H9 (cell line): ENCODE measurements around the gene ZSWIM1. TPM values are rescaled to one million over a fixed set of nuclear protein-coding genes. Genes with fewer than 3 reads are reported as not detected.

Source experiments
- DNase-seq: peaks from one replicate; pipeline ENCODE4 v3.0.0-alpha.2; 2017
- H2AFZ ChIP-seq: one replicate; pipeline ENCODE4 v1.6.1; 2013; ENCODE audit warnings: mild to moderate bottlenecking, low read length, control low read depth, moderate library complexity
- H2AK5ac ChIP-seq: 2 replicates; pipeline ENCODE4 v1.6.1; 2013; ENCODE audit warnings: low read length, control low read depth, mixed read lengths; ENCODE audit not compliant: insufficient read length
- H2BK120ac ChIP-seq: one replicate; pipeline ENCODE4 v1.6.1; 2013; ENCODE audit warnings: low read depth, mild to moderate bottlenecking, low read length, control low read depth, inconsistent platforms; ENCODE audit not compliant: poor library complexity, severe bottlenecking
- H2BK12ac ChIP-seq: 2 replicates; pipeline ENCODE4 v1.6.1; 2013; ENCODE audit warnings: low read length, control low read depth, mixed read lengths, low read depth; ENCODE audit not compliant: insufficient read length
- H2BK15ac ChIP-seq: 2 replicates; pipeline ENCODE4 v1.6.1; 2013; ENCODE audit warnings: low read depth, low read length, control low read depth
- H2BK20ac ChIP-seq: one replicate; pipeline ENCODE4 v1.6.1; 2013; ENCODE audit warnings: low read depth, mild to moderate bottlenecking, low read length, control low read depth, inconsistent platforms; ENCODE audit not compliant: poor library complexity, severe bottlenecking
- H2BK5ac ChIP-seq: 2 replicates; pipeline ENCODE4 v1.6.1; 2013; ENCODE audit warnings: low read length, control low read depth, mixed read lengths; ENCODE audit not compliant: insufficient read length
- H3K14ac ChIP-seq: 2 replicates; pipeline ENCODE4 v1.6.1; 2013; ENCODE audit warnings: low read length, control low read depth; ENCODE audit not compliant: insufficient read depth
- H3K18ac ChIP-seq: 2 replicates; pipeline ENCODE4 v1.6.1; 2013; ENCODE audit warnings: low read depth, mild to moderate bottlenecking, mixed read lengths, low read length, control low read depth; ENCODE audit not compliant: insufficient read length
- H3K23ac ChIP-seq: 2 replicates; pipeline ENCODE4 v1.6.1; 2013; ENCODE audit warnings: low read length, control low read depth, mixed read lengths, low read depth; ENCODE audit not compliant: insufficient read length
- H3K23me2 ChIP-seq: 2 replicates; pipeline ENCODE4 v1.6.1; 2013; ENCODE audit warnings: low read depth, mild to moderate bottlenecking, mixed read lengths, low read length, control low read depth; ENCODE audit not compliant: insufficient read length, poor library complexity, severe bottlenecking
- H3K27ac ChIP-seq: 2 replicates; pipeline ENCODE4 v1.5.1; 2013; ENCODE audit warnings: low read length, control low read depth, mixed read lengths, low read depth; ENCODE audit not compliant: insufficient read length
- H3K27me3 ChIP-seq: 2 replicates; pipeline ENCODE4 v1.6.1; 2013; ENCODE audit warnings: low read length, control low read depth, inconsistent platforms; ENCODE audit not compliant: insufficient read depth
- H3K4ac ChIP-seq: 2 replicates; pipeline ENCODE4 v1.6.1; 2013; ENCODE audit warnings: low read depth, mild to moderate bottlenecking, control low read depth, inconsistent platforms, low read length, moderate library complexity
- H3K4me1 ChIP-seq: 2 replicates; pipeline ENCODE4 v1.6.1; 2013; ENCODE audit warnings: low read length, control low read depth, inconsistent platforms; ENCODE audit not compliant: insufficient read depth
- H3K4me2 ChIP-seq: 2 replicates; pipeline ENCODE4 v1.6.1; 2013; ENCODE audit warnings: low read length, control low read depth, mixed read lengths; ENCODE audit not compliant: insufficient read length, insufficient read depth
- H3K56ac ChIP-seq: 2 replicates; pipeline ENCODE4 v1.6.1; 2013; ENCODE audit warnings: low read depth, mild to moderate bottlenecking, mixed read lengths, low read length, control low read depth; ENCODE audit not compliant: insufficient read length
- H3K79me1 ChIP-seq: 2 replicates; pipeline ENCODE4 v1.6.1; 2013; ENCODE audit warnings: low read depth, mild to moderate bottlenecking, moderate library complexity, low read length, control low read depth, inconsistent platforms; ENCODE audit not compliant: insufficient read depth, poor library complexity, severe bottlenecking
- H3K79me2 ChIP-seq: 2 replicates; pipeline ENCODE4 v1.6.1; 2013; ENCODE audit warnings: low read length, control low read depth, inconsistent platforms; ENCODE audit not compliant: insufficient read depth
- H3K9ac ChIP-seq: 2 replicates; pipeline ENCODE4 v1.6.1; 2013; ENCODE audit warnings: low read length, control low read depth, mixed read lengths; ENCODE audit not compliant: insufficient read length; ENCODE audit errors: extremely low read depth
- H3K9me3 ChIP-seq: one replicate; pipeline ENCODE4 v1.6.1; 2013; ENCODE audit warnings: low read depth, low read length, inconsistent platforms; ENCODE audit not compliant: control insufficient read depth
- H3T11ph ChIP-seq: one replicate; pipeline ENCODE4 v1.6.1; 2013; ENCODE audit warnings: mild to moderate bottlenecking, low read length, control low read depth, inconsistent platforms
- H4K20me1 ChIP-seq: one replicate; pipeline ENCODE4 v1.6.1; 2013; ENCODE audit not compliant: control insufficient read depth, insufficient read length, insufficient read depth
- H4K5ac ChIP-seq: 2 replicates; pipeline ENCODE4 v1.6.1; 2013; ENCODE audit warnings: low read depth, mild to moderate bottlenecking, mixed read lengths, low read length, control low read depth; ENCODE audit not compliant: insufficient read length
- H4K8ac ChIP-seq: replicated peaks from 2 replicates; pipeline ENCODE4 v1.6.1; 2013; ENCODE audit warnings: low read length, control low read depth, mixed read lengths, low read depth; ENCODE audit not compliant: insufficient read length
- H4K91ac ChIP-seq: 2 replicates; pipeline ENCODE4 v1.6.1; 2013; ENCODE audit warnings: low read depth, mild to moderate bottlenecking, moderate library complexity, mixed read lengths, low read length, control low read depth; ENCODE audit not compliant: insufficient read length
- H3K27ac Mint-ChIP-seq, 3 experiments: 2 replicates in 2 of 3; 3 replicates in 1 of 3; pipeline ENCODE4 v1.8.0; 2020 to 2021; ENCODE audit warnings: mixed read lengths in 3 of 3, mild to moderate bottlenecking in 1 of 3, moderate library complexity in 1 of 3
- H3K27me3 Mint-ChIP-seq: 2 replicates; pipeline ENCODE4 v1.8.0; 2021; ENCODE audit warnings: low read depth, mild to moderate bottlenecking, moderate library complexity, mixed read lengths
- H3K36me3 Mint-ChIP-seq, 3 experiments: 2 replicates in 2 of 3; 3 replicates in 1 of 3; pipeline ENCODE4 v1.8.0; 2020 to 2021; ENCODE audit warnings: low read depth in 3 of 3, mixed read lengths in 3 of 3; ENCODE audit not compliant: insufficient read depth in 1 of 3
- H3K4me1 Mint-ChIP-seq, 2 experiments: 2 replicates each; pipeline ENCODE4 v1.8.0; 2020; ENCODE audit warnings: mixed read lengths in 2 of 2
- H3K4me3 Mint-ChIP-seq, 2 experiments: 2 replicates in 1 of 2; 3 replicates in 1 of 2; pipeline ENCODE4 v1.8.0; 2020 to 2021; ENCODE audit warnings: mild to moderate bottlenecking in 2 of 2, mixed read lengths in 2 of 2, moderate library complexity in 1 of 2
- H3K9me3 Mint-ChIP-seq, 2 experiments: 2 replicates in 1 of 2; 3 replicates in 1 of 2; pipeline ENCODE4 v1.8.0; 2020; ENCODE audit warnings: mild to moderate bottlenecking in 2 of 2, mixed read lengths in 2 of 2, moderate library complexity in 1 of 2
- CTCF ChIP-seq: fragments of 200-600 bp; sonication (generic); conservative IDR thresholded peaks from 3 replicates; pipeline ENCODE4 v1.8.0; 2021; ENCODE audit warnings: antibody characterized with exemption, mild to moderate bottlenecking
- WGBS: extraction: QIAGEN DNeasy Blood & Tissue Kit; methylation state at CpG from one replicate; pipeline ENCODE4 v1.1.7; 2013; ENCODE audit warnings: missing lambda C conversion rate, low lambda C conversion rate, mixed read lengths; ENCODE audit not compliant: insufficient read length; ENCODE audit errors: extremely low coverage; 5-methylcytosine and 5-hydroxymethylcytosine counted together
- total RNA-seq: library from RNA; stranded (reverse); gene quantifications from 2 replicates; pipeline ENCODE4 v1.2.1, GENCODE V29; 2021

ZSWIM1 gene
- total RNA-seq, 1 experiment from 2014 or later = 13.0 TPM

GRCh38 chr20:45850926-45851325 is 30.1 kb upstream of the ZSWIM1 start:
- Mint-ChIP-seq H3K4me1 (peaks cover 36 to 38% of the 10 kb centered on the region in 2 experiments), H3K27ac (peak overlapping the region in 2 of 3 experiments; percentile 62 to 83; a peak in 3 of 7 replicates), H3K4me3 (no peak overlapping the region), H3K27me3 (no peaks in the 10 kb centered on the region), H3K9me3 (no peaks in the 10 kb centered on the region), H3K36me3 (peaks cover 8 to 43% (median 29%) of the 10 kb centered on the region in 3 experiments; a peak in 6 of 7 replicates)
- H3K4me2 ChIP-seq = no peak overlapping the region
- H3K9ac ChIP-seq = no peak overlapping the region
- no peaks in the 10 kb centered on the region for H3K23me2 ChIP-seq
- no peak overlapping the region for H2AK5ac ChIP-seq
- H2BK120ac ChIP-seq = no peak overlapping the region
- H3K79me2 ChIP-seq = no peaks in the 10 kb centered on the region
- H2BK15ac ChIP-seq = no peak overlapping the region
- no peak overlapping the region for H3T11ph ChIP-seq
- no peaks in the 10 kb centered on the region for H3K27me3 ChIP-seq
- DNase-seq = no peak
- no peak overlapping the region for H2BK20ac ChIP-seq
- no peak overlapping the region for H3K18ac ChIP-seq
- H4K8ac ChIP-seq = no peak overlapping the region
- no peaks in the 10 kb centered on the region for H3K9me3 ChIP-seq
- TF ChIP-seq CTCF = no peak
- H2BK12ac ChIP-seq = no peak overlapping the region
- H4K20me1 ChIP-seq = no peaks in the 10 kb centered on the region
- H3K23ac ChIP-seq = no peak overlapping the region
- WGBS = no CpG with 5 or more reads among the region's 1 CpG
- no peak overlapping the region for H2BK5ac ChIP-seq
- H3K27ac ChIP-seq = no peak overlapping the region
- H3K4me1 ChIP-seq = peaks cover 12% of the 10 kb centered on the region; the same call in 1 of the 2 replicates
- H2AFZ ChIP-seq = no peak overlapping the region
- H3K56ac ChIP-seq = no peak overlapping the region
- H3K14ac ChIP-seq = no peak overlapping the region
- H4K5ac ChIP-seq = no peak overlapping the region
- H3K4ac ChIP-seq = no peak overlapping the region
- H3K79me1 ChIP-seq = no peaks in the 10 kb centered on the region
- no peak overlapping the region for H4K91ac ChIP-seq
